Kidney (tissue), 14 donors: Measurements from ENCODE around the gene ZNF318. TPM values are rescaled to one million over a fixed set of nuclear protein-coding genes. Genes with fewer than 3 reads are reported as not detected.
A peak's percentile ranks its signal among the peaks of the same experiment; 100 is the strongest.
"Not testable (repeated sequence)": the region's sequence is repeated elsewhere in the genome, so short reads cannot be mapped to it uniquely, and the experiment has no call there.

Experiments used
- DNase-seq, 5 donors: peaks; one replicate each; pipeline ENCODE4 v3.0.0-alpha.2; 2013 to 2020
- FAIRE-seq: peaks from 2 replicates; lab custom pipeline; 2012; peaks lifted over from hg19 to GRCh38; lab: Jason Lieb, UNC
- H3K27ac ChIP-seq, 2 donors: one replicate each; pipeline ENCODE4 v1.7.0; 2013; ENCODE audit warnings: low read depth in 2 of 2, low read length in 2 of 2, inconsistent platforms in 1 of 2
- H3K27me3 ChIP-seq: one replicate; pipeline ENCODE4 v1.7.1; 2013; ENCODE audit warnings: low read length, inconsistent platforms; ENCODE audit not compliant: control insufficient read depth, insufficient read depth
- H3K36me3 ChIP-seq, 3 donors: one replicate each; pipeline versions ENCODE4 v1.7.0 to v1.7.1; 2013; ENCODE audit warnings: low read length in 3 of 3, control low read depth in 1 of 3, inconsistent platforms in 1 of 3; ENCODE audit not compliant: insufficient read depth in 3 of 3, control insufficient read depth in 2 of 3
- H3K4me1 ChIP-seq, 3 donors: one replicate each; pipeline versions ENCODE4 v1.7.0 to v1.7.1; 2013; ENCODE audit warnings: low read length in 3 of 3, inconsistent platforms in 1 of 3, low read depth in 1 of 3; ENCODE audit not compliant: control insufficient read depth in 2 of 3, insufficient read depth in 2 of 3
- H3K4me3 ChIP-seq, 3 donors: one replicate each; pipeline versions ENCODE4 v1.7.0 to v1.8.1; 2013; ENCODE audit warnings: low read length in 3 of 3, control low read depth in 1 of 3, inconsistent platforms in 1 of 3
- H3K9ac ChIP-seq, 3 donors: one replicate each; pipeline versions ENCODE4 v1.7.0 to v1.7.1; 2013; ENCODE audit warnings: low read length in 3 of 3, control low read depth in 1 of 3, inconsistent platforms in 1 of 3
- H3K9me3 ChIP-seq, 3 donors: one replicate each; pipeline versions ENCODE4 v1.7.0 to v1.7.1; 2013; ENCODE audit warnings: low read length in 3 of 3, control low read depth in 1 of 3, inconsistent platforms in 1 of 3; ENCODE audit not compliant: control insufficient read depth in 2 of 3, insufficient read depth in 1 of 3
- CTCF ChIP-seq: IDR thresholded peaks from 3 replicates; pipeline ENCODE4 v1.5.1; 2012; ENCODE audit warnings: mild to moderate bottlenecking, moderate library complexity, borderline replicate concordance; ENCODE audit not compliant: insufficient read depth; ENCODE audit errors: extremely low read depth
- intact Hi-C: fragments of 100-400 bp; cut with DNase I; formaldehyde crosslinking; loops from one replicate; pipeline ENCODE4 v1.11.1; 2022
- polyA plus RNA-seq: library from polyadenylated mRNA; stranded (reverse); fragments of 350-450 nt; fragmentation: Illumina TruSeq; extraction: RNeasy Lipid Tissue Mini Kit (QIAGEN cat#74804); gene quantifications from one replicate; pipeline ENCODE4 v1.2.3, GENCODE V29; 2014; ENCODE audit warnings: low read depth, low replicate concordance; ENCODE audit not compliant: insufficient read depth
- total RNA-seq: library from RNA; stranded (reverse); fragmentation: NEBNext Ultra II Directional; extraction: Animal tissue kit (Norgen Biotek cat#: 25700); gene quantifications from one replicate; pipeline ENCODE4 v1.2.1, GENCODE V29; 2021
- donor health status: control.
- donor health status: control.
- donor health status: control.
- donor health status: control.
- donor health status: control.
- donor health status: DM: yes; HTN: yes; CAD: no.
- donor health status: Normal renal cell carcinoma (clear cell type).

ZNF318 gene
- total and polyA plus RNA-seq, 2 donors from 2014 or later = 5.5 to 13.9 TPM

- Histone ChIP-seq H3K27me3 (no peaks in the 10 kb centered on the region), H3K27ac (no peak overlapping the region), H3K4me1 (no peaks in the 10 kb centered on the region), H3K36me3 (no peaks in the 10 kb centered on the region), H3K9ac (no peak overlapping the region), H3K4me3 (no peak overlapping the region), H3K9me3 (no peaks in the 10 kb centered on the region)
- no peak for TF ChIP-seq CTCF
- FAIRE-seq = no peak
- intact Hi-C loops = no loop called here
- DNase-seq = no peak
Measured at GRCh38 chr6:43413002-43413401, 43.6 kb upstream of the ZNF318 start.

- FAIRE-seq (no peak), DNase-seq (no peak)
- no peaks in the 10 kb centered on the region for H3K36me3 ChIP-seq
- H3K9me3 ChIP-seq = no peaks in the 10 kb centered on the region
- no peak overlapping the region for H3K27ac ChIP-seq
- no peaks in the 10 kb centered on the region for H3K27me3 ChIP-seq
- no peak overlapping the region for H3K4me3 ChIP-seq
- intact Hi-C loops = no loop called here
- no peak for TF ChIP-seq CTCF
- H3K9ac ChIP-seq = no peak overlapping the region
- H3K4me1 ChIP-seq = no peaks in the 10 kb centered on the region
Measured at GRCh38 chr6:43412541-43412940, 43.1 kb upstream of the ZNF318 start.

GRCh38 chr6:43410776-43411175 is 41.3 kb upstream of the ZNF318 start:
- H3K36me3 ChIP-seq, H3K9me3 ChIP-seq, H3K27me3 ChIP-seq, DNase-seq, H3K4me1 ChIP-seq, H3K4me3 ChIP-seq, H3K9ac ChIP-seq, H3K27ac ChIP-seq, intact Hi-C loops: not testable (repeated sequence)
- peak; percentile 21 for FAIRE-seq

- no peaks in the 10 kb centered on the region for H3K4me1 ChIP-seq
Measured at GRCh38 chr6:43408259-43408658, 38.8 kb upstream of the ZNF318 start.

More at GRCh38 chr6:43408259-43408658, 38.8 kb upstream of the ZNF318 start:
- Histone ChIP-seq H3K27me3 (no peaks in the 10 kb centered on the region), H3K27ac (no peak overlapping the region), H3K4me3 (no peak overlapping the region), H3K9ac (no peak overlapping the region), H3K9me3 (no peaks in the 10 kb centered on the region), H3K36me3 (no peaks in the 10 kb centered on the region)
- intact Hi-C loops = no loop called here
- DNase-seq = no peak
- no peak for FAIRE-seq
- no peak for TF ChIP-seq CTCF
